Measurements from ENCODE around the gene HS3ST5. TPM values are rescaled to one million over a fixed set of nuclear protein-coding genes. Genes with fewer than 3 reads are reported as not detected.

The HS3ST5 gene
- total RNA-seq, 1 experiment from 2014 or later, result 0.29 TPM

GRCh38 chr6:114375541-114376192 is 32.8 kb upstream of the HS3ST5 start:
- Mint-ChIP-seq H3K9me3 (ENCODE audit: unreplicated experiment) (peaks cover 9% of the 10 kb centered on the region), H3K36me3 (ENCODE audit: insufficient read depth, unreplicated experiment) (no peaks in the 10 kb centered on the region), H3K4me1 (ENCODE audit: low read depth, unreplicated experiment) (no peaks in the 10 kb centered on the region), H3K27me3 (ENCODE audit: insufficient read depth, unreplicated experiment) (no peaks in the 10 kb centered on the region), H3K27ac (ENCODE audit: unreplicated experiment) (no peak overlapping the region), H3K4me3 (ENCODE audit: unreplicated experiment) (no peak overlapping the region)
- no peak for DNase-seq
- ChIA-PET POLR2A (no interaction called here), CTCF (no interaction called here)
- Histone ChIP-seq H3K4me1 (no peaks in the 10 kb centered on the region), H3K27me3 (replicated peaks; ENCODE audit: control insufficient read depth, insufficient read depth, low read length) (no peaks in the 10 kb centered on the region), H3K9me3 (no peaks in the 10 kb centered on the region), H3K4me3 (ENCODE audit: low read depth, low read length) (no peak overlapping the region), H3K36me3 (ENCODE audit: control insufficient read depth, insufficient read depth, low read length) (no peaks in the 10 kb centered on the region)
- intact Hi-C loops (cut with micrococcal nuclease; ENCODE audit: unreplicated experiment), result no loop called here
- TF ChIP-seq CTCF (IDR thresholded peaks at IDR 0.05; ENCODE audit: insufficient read depth in 1 of 2, low read depth in 1 of 2, low read length in 1 of 2, severe bottlenecking in 1 of 2, unreplicated experiment in 1 of 2), result no peak
- no TSS peak for BruUV-seq (replicated peaks)

- Mint-ChIP-seq H3K4me3 (ENCODE audit: unreplicated experiment) (no peak overlapping the region), H3K27me3 (ENCODE audit: insufficient read depth, unreplicated experiment) (no peaks in the 10 kb centered on the region), H3K9me3 (ENCODE audit: unreplicated experiment) (no peaks in the 10 kb centered on the region), H3K4me1 (ENCODE audit: low read depth, unreplicated experiment) (no peaks in the 10 kb centered on the region), H3K36me3 (ENCODE audit: insufficient read depth, unreplicated experiment) (no peaks in the 10 kb centered on the region), H3K27ac (ENCODE audit: unreplicated experiment) (no peak overlapping the region)
- no peak for TF ChIP-seq CTCF (IDR thresholded peaks at IDR 0.05; ENCODE audit: insufficient read depth in 1 of 2, low read depth in 1 of 2, low read length in 1 of 2, severe bottlenecking in 1 of 2, unreplicated experiment in 1 of 2)
- Histone ChIP-seq H3K4me1 (no peaks in the 10 kb centered on the region), H3K9me3 (no peaks in the 10 kb centered on the region; the same call in 1 of the 2 replicates), H3K27me3 (replicated peaks; ENCODE audit: control insufficient read depth, insufficient read depth, low read length) (no peaks in the 10 kb centered on the region), H3K4me3 (ENCODE audit: low read depth, low read length) (no peak overlapping the region), H3K36me3 (ENCODE audit: control insufficient read depth, insufficient read depth, low read length) (no peaks in the 10 kb centered on the region)
- ChIA-PET POLR2A (no interaction called here), CTCF (no interaction called here)
- intact Hi-C loops (cut with micrococcal nuclease; ENCODE audit: unreplicated experiment), result no loop called here
- BruUV-seq (replicated peaks), result no TSS peak
- DNase-seq, result no peak
Measured at GRCh38 chr6:114367315-114367961, 24.6 kb upstream of the HS3ST5 start.

GRCh38 chr6:114366899-114367298 is 24.1 kb upstream of the HS3ST5 start:
- no peaks in the 10 kb centered on the region for H3K4me1 Mint-ChIP-seq (ENCODE audit: low read depth, unreplicated experiment)

More at GRCh38 chr6:114366899-114367298, 24.1 kb upstream of the HS3ST5 start:
- no peaks in the 10 kb centered on the region for H3K27me3 Mint-ChIP-seq (ENCODE audit: insufficient read depth, unreplicated experiment)
- no peak for TF ChIP-seq CTCF (IDR thresholded peaks at IDR 0.05; ENCODE audit: insufficient read depth in 1 of 2, low read depth in 1 of 2, low read length in 1 of 2, severe bottlenecking in 1 of 2, unreplicated experiment in 1 of 2)
- no peak overlapping the region for H3K4me3 Mint-ChIP-seq (ENCODE audit: unreplicated experiment)
- Histone ChIP-seq H3K4me3 (ENCODE audit: low read depth, low read length) (no peak overlapping the region), H3K27me3 (replicated peaks; ENCODE audit: control insufficient read depth, insufficient read depth, low read length) (no peaks in the 10 kb centered on the region), H3K4me1 (no peaks in the 10 kb centered on the region), H3K9me3 (no peaks in the 10 kb centered on the region; the same call in 1 of the 2 replicates), H3K36me3 (ENCODE audit: control insufficient read depth, insufficient read depth, low read length) (no peaks in the 10 kb centered on the region)
- no TSS peak for BruUV-seq (replicated peaks)
- DNase-seq, result no peak
- H3K9me3 Mint-ChIP-seq (ENCODE audit: unreplicated experiment), result no peaks in the 10 kb centered on the region
- no peaks in the 10 kb centered on the region for H3K36me3 Mint-ChIP-seq (ENCODE audit: insufficient read depth, unreplicated experiment)
- CTCF ChIA-PET, result no interaction called here
- POLR2A ChIA-PET, result no interaction called here
- H3K27ac Mint-ChIP-seq (ENCODE audit: unreplicated experiment), result no peak overlapping the region
- intact Hi-C loops (cut with micrococcal nuclease; ENCODE audit: unreplicated experiment), result no loop called here
